Nephron progenitor cell (in vitro differentiated cells): Measurements from ENCODE around the gene VSIG10L.
A peak's percentile ranks its signal among the peaks of the same experiment; 100 is the strongest.

ENCODE experiments used
- DNase-seq: peaks from one replicate; pipeline ENCODE4 v3.0.0; 2021
- H3K27ac Mint-ChIP-seq: 2 replicates; pipeline ENCODE4 v1.8.0; 2021; ENCODE audit warnings: mild to moderate bottlenecking, moderate library complexity, mixed read lengths
- H3K27me3 Mint-ChIP-seq: 2 replicates; pipeline ENCODE4 v1.8.0; 2021; ENCODE audit warnings: mild to moderate bottlenecking, low read depth, mixed read lengths; ENCODE audit not compliant: poor library complexity
- H3K36me3 Mint-ChIP-seq: 2 replicates; pipeline ENCODE4 v1.8.0; 2021; ENCODE audit warnings: low read depth, mixed read lengths
- H3K4me1 Mint-ChIP-seq: 2 replicates; pipeline ENCODE4 v1.8.0; 2021; ENCODE audit warnings: mixed read lengths
- H3K4me3 Mint-ChIP-seq: 2 replicates; pipeline ENCODE4 v1.8.0; 2021; ENCODE audit warnings: mild to moderate bottlenecking, moderate library complexity, mixed read lengths
- H3K9me3 Mint-ChIP-seq: 2 replicates; pipeline ENCODE4 v1.8.0; 2021; ENCODE audit warnings: mild to moderate bottlenecking, moderate library complexity, mixed read lengths
- TF ChIP-seq, protein P1 (sequence below): fragments of 200-600 bp; sonication (generic); IDR thresholded peaks from 2 replicates; pipeline ENCODE4 v1.5.0; 2021; ENCODE audit warnings: antibody characterized with exemption

VSIG10L gene

DNA sequence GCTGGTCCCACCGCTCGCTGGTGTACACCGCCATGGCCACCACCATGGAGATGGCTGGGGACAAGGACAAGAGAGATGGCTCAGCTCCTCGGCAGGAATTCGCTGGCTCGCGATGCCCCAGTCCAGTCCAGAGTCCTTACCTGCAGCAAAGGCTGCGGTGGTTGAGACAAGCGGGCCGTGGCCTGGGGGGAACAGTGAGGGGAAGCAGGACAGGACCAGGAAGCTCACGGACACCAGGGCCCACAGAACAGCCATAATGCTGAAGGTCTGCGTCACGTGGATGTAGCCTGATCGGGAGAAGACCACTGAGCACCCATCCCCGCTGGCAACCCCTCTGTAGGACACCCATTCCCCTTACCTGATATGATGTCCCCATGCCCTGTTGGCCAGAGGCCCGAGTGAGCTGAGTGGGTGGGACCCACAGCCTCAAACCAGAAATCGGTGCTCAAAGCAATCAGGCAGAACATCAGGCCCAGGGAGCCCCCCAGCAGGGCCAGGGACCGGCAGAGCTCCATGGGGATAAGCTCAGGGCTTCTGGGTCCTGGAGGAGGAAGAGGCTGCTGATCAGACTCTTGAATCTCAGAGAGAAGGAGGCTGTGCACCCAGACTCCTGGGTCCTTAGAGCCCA is 30.2 kb upstream of the VSIG10L start:
- H3K9me3 Mint-ChIP-seq, result no peaks in the 10 kb centered on the region
- H3K4me1 Mint-ChIP-seq, result peaks cover 46% of the 10 kb centered on the region
- peaks cover 12% of the 10 kb centered on the region for H3K27me3 Mint-ChIP-seq
- TF ChIP-seq, protein P1, sequence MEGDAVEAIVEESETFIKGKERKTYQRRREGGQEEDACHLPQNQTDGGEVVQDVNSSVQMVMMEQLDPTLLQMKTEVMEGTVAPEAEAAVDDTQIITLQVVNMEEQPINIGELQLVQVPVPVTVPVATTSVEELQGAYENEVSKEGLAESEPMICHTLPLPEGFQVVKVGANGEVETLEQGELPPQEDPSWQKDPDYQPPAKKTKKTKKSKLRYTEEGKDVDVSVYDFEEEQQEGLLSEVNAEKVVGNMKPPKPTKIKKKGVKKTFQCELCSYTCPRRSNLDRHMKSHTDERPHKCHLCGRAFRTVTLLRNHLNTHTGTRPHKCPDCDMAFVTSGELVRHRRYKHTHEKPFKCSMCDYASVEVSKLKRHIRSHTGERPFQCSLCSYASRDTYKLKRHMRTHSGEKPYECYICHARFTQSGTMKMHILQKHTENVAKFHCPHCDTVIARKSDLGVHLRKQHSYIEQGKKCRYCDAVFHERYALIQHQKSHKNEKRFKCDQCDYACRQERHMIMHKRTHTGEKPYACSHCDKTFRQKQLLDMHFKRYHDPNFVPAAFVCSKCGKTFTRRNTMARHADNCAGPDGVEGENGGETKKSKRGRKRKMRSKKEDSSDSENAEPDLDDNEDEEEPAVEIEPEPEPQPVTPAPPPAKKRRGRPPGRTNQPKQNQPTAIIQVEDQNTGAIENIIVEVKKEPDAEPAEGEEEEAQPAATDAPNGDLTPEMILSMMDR, result no peak
- H3K36me3 Mint-ChIP-seq, result no peaks in the 10 kb centered on the region
- DNase-seq, result no peak
- peak overlapping the region; percentile 81 for H3K27ac Mint-ChIP-seq
- no peak overlapping the region for H3K4me3 Mint-ChIP-seq

- peak overlapping the region; percentile 57 for H3K27ac Mint-ChIP-seq
- no peaks in the 10 kb centered on the region for H3K36me3 Mint-ChIP-seq
- H3K4me1 Mint-ChIP-seq, result peaks cover 46% of the 10 kb centered on the region
- H3K4me3 Mint-ChIP-seq, result no peak overlapping the region
- H3K27me3 Mint-ChIP-seq, result peaks cover 12% of the 10 kb centered on the region
- TF ChIP-seq, protein P1, result no peak
- no peak for DNase-seq
- H3K9me3 Mint-ChIP-seq, result no peaks in the 10 kb centered on the region
Measured at GRCh38 chr19:51371186-51371690, 29.3 kb upstream of the VSIG10L start.

DNA sequence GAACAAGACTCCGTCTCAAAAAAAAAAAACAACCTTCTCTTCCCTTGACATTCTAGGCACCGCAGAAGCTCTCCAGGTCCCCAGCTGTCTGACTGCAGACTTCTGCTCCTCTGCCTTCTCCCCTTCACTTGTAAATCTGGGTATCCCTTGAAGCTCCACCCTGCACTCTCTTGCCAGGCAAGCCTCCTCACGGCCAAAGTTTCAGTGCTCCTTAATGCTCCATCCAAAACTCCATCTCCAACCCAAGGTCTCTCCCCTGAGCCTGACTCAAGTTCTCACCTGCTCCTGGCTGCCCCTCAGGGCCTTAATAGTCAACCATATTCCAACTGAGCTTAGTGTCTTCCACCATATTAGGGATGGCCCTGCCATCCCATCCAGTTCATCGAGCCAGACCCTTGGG is 28.3 kb upstream of the VSIG10L start:
- TF ChIP-seq, protein P1, result no peak
- peaks cover 52% of the 10 kb centered on the region for H3K4me1 Mint-ChIP-seq
- H3K27me3 Mint-ChIP-seq, result peaks cover 12% of the 10 kb centered on the region
- no peak overlapping the region for H3K27ac Mint-ChIP-seq
- H3K9me3 Mint-ChIP-seq, result no peaks in the 10 kb centered on the region
- DNase-seq, result no peak
- no peaks in the 10 kb centered on the region for H3K36me3 Mint-ChIP-seq
- peak overlapping the region; percentile 16 for H3K4me3 Mint-ChIP-seq

- Mint-ChIP-seq H3K9me3 (no peaks in the 10 kb centered on the region), H3K27ac (peak within 1 kb of the TSS; percentile 87)
Measured at GRCh38 chr19:51368366-51369282, 26.7 kb upstream of the VSIG10L start, which contains the start of gene CLDND2. TSS of gene CLDND2 (minus strand) at chr19:51369003. CDS start at chr19:51368577, 426 bp downstream.

GRCh38 chr19:51367565-51368365 is 25.8 kb upstream of the VSIG10L start:
- H3K27ac Mint-ChIP-seq, result peak overlapping the region; percentile 100
- no peaks in the 10 kb centered on the region for H3K36me3 Mint-ChIP-seq
- peaks cover 67% of the 10 kb centered on the region for H3K4me1 Mint-ChIP-seq
- H3K27me3 Mint-ChIP-seq, result peaks cover 6% of the 10 kb centered on the region
- no peaks in the 10 kb centered on the region for H3K9me3 Mint-ChIP-seq
- TF ChIP-seq, protein P1, result no peak
- DNase-seq, result peak; percentile 100
- peak overlapping the region; percentile 99 for H3K4me3 Mint-ChIP-seq

More at GRCh38 chr19:51368366-51369282, 26.7 kb upstream of the VSIG10L start, which contains the start of gene CLDND2:
- Mint-ChIP-seq H3K4me3 (peak within 1 kb of the TSS; percentile 99), H3K4me1 (peaks cover 64% of the 10 kb centered on the region), H3K36me3 (no peaks in the 10 kb centered on the region), H3K27me3 (peaks cover 12% of the 10 kb centered on the region)
- no peak for DNase-seq
- TF ChIP-seq, protein P1, result no peak
